A549 (cell line): ENCODE data around the gene MEI4. TPM values are rescaled to one million over a fixed set of nuclear protein-coding genes. Genes with fewer than 3 reads are reported as not detected.

Experiments used
- ATAC-seq, 2 experiments: fragments of 200-7000 bp in 1 of 2; fragments of >200 bp in 1 of 2; cut with Nextera tagmentation in 1 of 2; cut with Tn5 transposase in 1 of 2; 3 replicates each; pipeline versions ENCODE4 v1.8.0 to v1.9.1; 2018 to 2020; ENCODE audit warnings: mild to moderate bottlenecking in 1 of 2, moderate library complexity in 1 of 2
- CTCF ChIA-PET: fragments of 300-600 bp; sonication (Branson Sonifier 250); formaldehyde crosslinking; extraction: SDS; loops from one replicate; lab custom pipeline; 2021; ENCODE audit warnings: antibody characterized with exemption, inconsistent platforms; lab: Yijun Ruan, JAX
- POLR2A ChIA-PET: fragments of 350-600 bp; formaldehyde crosslinking; extraction: SDS; loops from one replicate; lab custom pipeline; 2021; ENCODE audit warnings: antibody characterized with exemption, inconsistent platforms; lab: Yijun Ruan, JAX
- DNase-seq, 2 experiments: peaks; one replicate each; pipeline versions ENCODE4 v3.0.0 to v3.0.0-alpha.2; 2011 to 2016; ENCODE audit warnings: low read depth in 1 of 2, low spot score in 1 of 2
- FAIRE-seq: peaks from 2 replicates; lab custom pipeline; 2011; peaks lifted over from hg19 to GRCh38; lab: Jason Lieb, UNC
- H3K27ac ChIP-seq, 2 experiments: fragments of >200 bp; sonication (Bioruptor Twin); formaldehyde crosslinking; 3 replicates each; pipeline ENCODE4 v1.5.1; 2016 to 2017
- H3K4me1 ChIP-seq: fragments of >200 bp; sonication (Bioruptor Twin); formaldehyde crosslinking; 3 replicates; pipeline ENCODE4 v1.6.1; 2016
- H3K4me2 ChIP-seq: fragments of >200 bp; sonication (Bioruptor Twin); formaldehyde crosslinking; 3 replicates; pipeline ENCODE4 v1.6.1; 2016
- H3K4me3 ChIP-seq: fragments of >200 bp; sonication (Bioruptor Twin); formaldehyde crosslinking; 3 replicates; pipeline ENCODE4 v1.5.1; 2016
- H3K9me3 ChIP-seq: fragments of >200 bp; sonication (Bioruptor Twin); formaldehyde crosslinking; 3 replicates; pipeline ENCODE4 v1.6.1; 2016
- BHLHE40 ChIP-seq: IDR thresholded peaks from 2 replicates; pipeline ENCODE4 v1.6.1; 2012; ENCODE audit warnings: low read depth, low read length, inconsistent platforms
- CEBPB ChIP-seq, 2 experiments: fragments of >200 bp in 1 of 2; sonication (Bioruptor Twin) in 1 of 2; formaldehyde crosslinking in 1 of 2; IDR thresholded peaks; 2 replicates each; pipeline ENCODE4 v1.6.1; 2012 to 2016
- CHD2 ChIP-seq: fragments of 150-350 bp; IDR thresholded peaks from 2 replicates; pipeline ENCODE4 v1.6.1; 2014; ENCODE audit warnings: low read length; ENCODE audit not compliant: partially characterized antibody
- CTCF ChIP-seq: fragments of >200 bp; sonication (Bioruptor Twin); formaldehyde crosslinking; IDR thresholded peaks from 3 replicates; pipeline ENCODE4 v1.5.1; 2016
- E2F6 ChIP-seq: IDR thresholded peaks from 2 replicates; pipeline ENCODE4 v1.6.1; 2012; ENCODE audit warnings: low read depth, borderline replicate concordance
- EHF ChIP-seq: fragments of 250-450 bp; sonication (Bioruptor Pico); IDR thresholded peaks from 2 replicates; pipeline ENCODE4 v1.5.0; 2020; ENCODE audit warnings: mild to moderate bottlenecking
- EHMT2 ChIP-seq: fragments of 200-600 bp; sonication (generic); IDR thresholded peaks from 2 replicates; pipeline ENCODE4 v1.6.1; 2016; ENCODE audit warnings: antibody characterized with exemption, low read depth, mild to moderate bottlenecking, moderate library complexity
- ESRRA ChIP-seq: fragments of 150-350 bp; IDR thresholded peaks from 2 replicates; pipeline ENCODE4 v1.6.1; 2014; ENCODE audit warnings: mild to moderate bottlenecking, low read length, borderline replicate concordance
- HMGXB4 ChIP-seq: fragments of 250-450 bp; sonication (Bioruptor Pico); IDR thresholded peaks from 2 replicates; pipeline ENCODE4 v1.5.0; 2021; ENCODE audit warnings: mild to moderate bottlenecking, moderate library complexity, borderline replicate concordance
- HOXA7 ChIP-seq: fragments of 250-450 bp; sonication (Bioruptor Pico); IDR thresholded peaks from 2 replicates; pipeline ENCODE4 v1.5.0; 2020; ENCODE audit warnings: mild to moderate bottlenecking, moderate library complexity
- HOXB5 ChIP-seq: fragments of 250-450 bp; sonication (Bioruptor Pico); IDR thresholded peaks from 2 replicates; pipeline ENCODE4 v1.5.0; 2020; ENCODE audit warnings: mild to moderate bottlenecking, moderate library complexity
- JUN ChIP-seq, 2 experiments: fragments of >200 bp; sonication (Bioruptor Twin); formaldehyde crosslinking; IDR thresholded peaks; 2 replicates in 1 of 2; 3 replicates in 1 of 2; pipeline ENCODE4 v1.6.1; 2016 to 2017
- JUNB ChIP-seq: fragments of >200 bp; sonication (Bioruptor Twin); formaldehyde crosslinking; IDR thresholded peaks from 2 replicates; pipeline ENCODE4 v1.6.1; 2016
- MAX ChIP-seq: IDR thresholded peaks from 2 replicates; pipeline ENCODE4 v1.6.1; 2012
- MAZ ChIP-seq: fragments of 150-350 bp; IDR thresholded peaks from 2 replicates; pipeline ENCODE4 v1.6.1; 2014; ENCODE audit warnings: antibody characterized with exemption, low read depth, low read length, borderline replicate concordance
- NFE2L2 ChIP-seq: fragments of 150-350 bp; conservative IDR thresholded peaks from 2 replicates; pipeline ENCODE4 v1.6.1; 2014; ENCODE audit warnings: low read length
- NR3C1 ChIP-seq: fragments of >200 bp; sonication (Bioruptor Twin); formaldehyde crosslinking; IDR thresholded peaks from 3 replicates; pipeline ENCODE4 v1.6.1; 2017
- RAD21 ChIP-seq, 2 experiments: fragments of >200 bp in 1 of 2; sonication (Bioruptor Twin) in 1 of 2; formaldehyde crosslinking in 1 of 2; IDR thresholded peaks in 1 of 2; conservative IDR thresholded peaks in 1 of 2; 2 replicates in 1 of 2; 3 replicates in 1 of 2; pipeline ENCODE4 v1.6.1; 2012 to 2018; ENCODE audit warnings: inconsistent platforms in 1 of 2
- RCOR1 ChIP-seq: fragments of 150-350 bp; IDR thresholded peaks from 2 replicates; pipeline ENCODE4 v1.6.1; 2014; ENCODE audit warnings: antibody characterized with exemption, low read length, low read depth
- REST ChIP-seq: fragments of 200-600 bp; sonication (generic); IDR thresholded peaks from 2 replicates; pipeline ENCODE4 v1.6.1; 2016; ENCODE audit warnings: antibody characterized with exemption, mild to moderate bottlenecking, moderate library complexity
- SMC3 ChIP-seq: fragments of >200 bp; sonication (Bioruptor Twin); formaldehyde crosslinking; IDR thresholded peaks from 3 replicates; pipeline ENCODE4 v1.6.1; 2018; ENCODE audit warnings: inconsistent platforms
- WGBS: methylation state at CpG from one replicate; pipeline ENCODE4 v1.1.6; 2017; ENCODE audit errors: missing lambda C conversion rate; 5-methylcytosine and 5-hydroxymethylcytosine counted together
- polyA plus RNA-seq, 4 experiments: library from polyadenylated mRNA; depleted of rRNA in 3 of 4; stranded (reverse); fragments of >200 nt; fragmentation: RNase III in 1 of 4; extraction: RNeasy Plus Mini Kit Qiagen cat#74134 plus additional on column Dnase treatment in 1 of 4; gene quantifications; 2 replicates in 3 of 4; 3 replicates in 1 of 4; pipeline ENCODE4 v1.2.3, GENCODE V29; 2011 to 2017

MEI4 gene
- polyA plus RNA-seq, 2 of the 4 experiments (the other 2 are of a cell fraction) = not detected

GRCh38 chr6:77666846-77667245, 14.0 kb downstream of the MEI4 start (continued):
- TF ChIP-seq REST = no peak
- no peak for TF ChIP-seq EHMT2
- no peak for TF ChIP-seq HMGXB4
- no peak for TF ChIP-seq CTCF
- no peak for TF ChIP-seq CEBPB (IDR thresholded peaks at IDR 0.05)

GRCh38 chr6:77669913-77670312, 17.1 kb downstream of the MEI4 start:
- ATAC-seq = no peak
- CTCF ChIA-PET = no interaction called here
- H3K27ac ChIP-seq = no peak overlapping the region
- no peak for TF ChIP-seq JUNB
- no peak for TF ChIP-seq RCOR1
- TF ChIP-seq EHF (CRISPR knock-in tag) = no peak
- TF ChIP-seq JUN (IDR thresholded peaks at IDR 0.05) = no peak
- no peak for TF ChIP-seq NFE2L2
- no peak for TF ChIP-seq ESRRA
- no peak for TF ChIP-seq HOXA7
- no peak for TF ChIP-seq BHLHE40
- no peak overlapping the region for H3K4me2 ChIP-seq
- H3K4me1 ChIP-seq = no peaks in the 10 kb centered on the region
- POLR2A ChIA-PET = no interaction called here
- WGBS = 75% methylated on average over 2 of the region's 2 CpGs
- no peak for FAIRE-seq
- no peak for DNase-seq
- H3K4me3 ChIP-seq = no peak overlapping the region
- H3K9me3 ChIP-seq = no peaks in the 10 kb centered on the region

GRCh38 chr6:77674211-77674610, 21.4 kb downstream of the MEI4 start:
- H3K4me2 ChIP-seq = no peak overlapping the region
- WGBS = 43% methylated on average over 2 of the region's 2 CpGs
- FAIRE-seq = no peak
- no peaks in the 10 kb centered on the region for H3K4me1 ChIP-seq
- ChIA-PET POLR2A (no interaction called here), CTCF (no interaction called here)
- H3K9me3 ChIP-seq = no peaks in the 10 kb centered on the region
- no peak overlapping the region for H3K27ac ChIP-seq
- DNase-seq = no peak
- no peak overlapping the region for H3K4me3 ChIP-seq
- no peak for ATAC-seq
- TF ChIP-seq HOXA7 = no peak
- TF ChIP-seq ESRRA = no peak
- TF ChIP-seq HOXB5 (CRISPR knock-in tag) = no peak
- TF ChIP-seq RAD21 (conservative IDR thresholded peaks at IDR 0.05 in 1 of 2, IDR thresholded peaks at IDR 0.05 in 1 of 2) = no peak
- TF ChIP-seq E2F6 = no peak
- no peak for TF ChIP-seq MAX
- TF ChIP-seq CHD2 = no peak
- no peak for TF ChIP-seq SMC3
- TF ChIP-seq EHMT2 = no peak
- no peak for TF ChIP-seq MAZ
- TF ChIP-seq CTCF = no peak
- TF ChIP-seq HMGXB4 = no peak
- TF ChIP-seq NR3C1 = no peak
